LNCAP (cell line): Measurements from ENCODE around the gene ABCA13.

ENCODE experiments used
- CTCF ChIP-seq: fragments of 450-650 bp; IDR thresholded peaks from 2 replicates; pipeline ENCODE4 v1.5.1; 2017; ENCODE audit warnings: mild to moderate bottlenecking

ABCA13 gene

GRCh38 chr7:48360574-48360973 is 189.3 kb downstream of the ABCA13 start:
- no peak for TF ChIP-seq CTCF

GRCh38 chr7:48363174-48363573 is 191.9 kb downstream of the ABCA13 start:
- no peak for TF ChIP-seq CTCF

- no peak for TF ChIP-seq CTCF
Measured at GRCh38 chr7:48365010-48365409, 193.8 kb downstream of the ABCA13 start.

- no peak for TF ChIP-seq CTCF
Measured at GRCh38 chr7:48366096-48366495, 194.8 kb downstream of the ABCA13 start.

- no peak for TF ChIP-seq CTCF
Measured at GRCh38 chr7:48376263-48376662, 205.0 kb downstream of the ABCA13 start.

GRCh38 chr7:48380921-48381320 is 209.7 kb downstream of the ABCA13 start:
- no peak for TF ChIP-seq CTCF

GRCh38 chr7:48381571-48381970 is 210.3 kb downstream of the ABCA13 start:
- TF ChIP-seq CTCF: no peak

GRCh38 chr7:48384180-48384752 is 213.0 kb downstream of the ABCA13 start:
- no peak for TF ChIP-seq CTCF
